ENCODE measurements around the gene TMEM140.

The TMEM140 gene

GRCh38 chr7:135170998-135171481, 23.2 kb downstream of the TMEM140 start:
- intact Hi-C loops (cut with DNase I) = loop anchor here (1.0 to 5.0 kb wide), 3 partner anchors 40 to 479 kb away; partner anchors contain the start of genes AGBL3 and WDR91
- DNase-seq = peak in 1 of 10 donors; percentile 5

- DNase-seq = peak in 3 of 10 donors; percentile 33 to 58 (median 49)
- intact Hi-C loops (cut with DNase I) = loop anchor here (2.0 to 5.0 kb wide), 2 partner anchors 39 to 479 kb away; partner anchors contain the start of gene WDR91
Observed at GRCh38 chr7:135171581-135172291, 23.9 kb downstream of the TMEM140 start.

GRCh38 chr7:135173916-135174315, 26.0 kb downstream of the TMEM140 start:
- intact Hi-C loops (cut with DNase I) = loop anchor here (5.0 kb wide), 1 partner anchor 482 kb away; no protein-coding TSS in a partner anchor
- DNase-seq = peak in 1 of 10 donors; percentile 45

GRCh38 chr7:135174941-135175340, 27.1 kb downstream of the TMEM140 start:
- intact Hi-C loops (cut with DNase I) = loop anchor here (5.0 kb wide), 1 partner anchor 483 kb away; no protein-coding TSS in a partner anchor

GRCh38 chr7:135175931-135176330, 28.1 kb downstream of the TMEM140 start:
- intact Hi-C loops (cut with DNase I) = no loop called here
- DNase-seq = no peak

More at GRCh38 chr7:135174941-135175340, 27.1 kb downstream of the TMEM140 start:
- peak in 1 of 10 donors; percentile 4 for DNase-seq

GRCh38 chr7:135177028-135177696, 29.3 kb downstream of the TMEM140 start:
- intact Hi-C loops (cut with DNase I) = no loop called here
- peak in 1 of 10 donors; percentile 18 for DNase-seq

- intact Hi-C loops (cut with DNase I) = no loop called here
- DNase-seq = no peak
Observed at GRCh38 chr7:135178364-135178763, 30.5 kb downstream of the TMEM140 start.

GRCh38 chr7:135179321-135179925, 31.6 kb downstream of the TMEM140 start:
- peak in 1 of 10 donors; percentile 50 for DNase-seq
- intact Hi-C loops (cut with DNase I) = no loop called here

GRCh38 chr7:135180122-135180521, 32.2 kb downstream of the TMEM140 start:
- intact Hi-C loops (cut with DNase I) = no loop called here
- DNase-seq = peak in 1 of 10 donors; percentile 15

GRCh38 chr7:135181261-135181928, 33.5 kb downstream of the TMEM140 start:
- intact Hi-C loops (cut with DNase I) = no loop called here
- no peak for DNase-seq

- peak in 1 of 10 donors; percentile 69 for DNase-seq
- intact Hi-C loops (cut with DNase I) = no loop called here
Observed at GRCh38 chr7:135181929-135182678, 34.2 kb downstream of the TMEM140 start.

GRCh38 chr7:135183478-135183877, 35.6 kb downstream of the TMEM140 start:
- intact Hi-C loops (cut with DNase I) = no loop called here
- DNase-seq = peak in 1 of 10 donors; percentile 6

- DNase-seq = peak in 1 of 10 donors; percentile 70
- intact Hi-C loops (cut with DNase I) = no loop called here
Observed at GRCh38 chr7:135184254-135184841, 36.5 kb downstream of the TMEM140 start.

- intact Hi-C loops (cut with DNase I) = no loop called here
Observed at GRCh38 chr7:135185471-135186260, 37.8 kb downstream of the TMEM140 start.

GRCh38 chr7:135186261-135186540, 38.3 kb downstream of the TMEM140 start:
- intact Hi-C loops (cut with DNase I) = no loop called here
- DNase-seq = no peak

More at GRCh38 chr7:135185471-135186260, 37.8 kb downstream of the TMEM140 start:
- DNase-seq = peak in 1 of 10 donors; percentile 66

- intact Hi-C loops (cut with DNase I) = no loop called here
- peak in 1 of 10 donors; percentile 62 for DNase-seq
Observed at GRCh38 chr7:135186841-135187253, 39.0 kb downstream of the TMEM140 start.

GRCh38 chr7:135188298-135188984, 40.6 kb downstream of the TMEM140 start:
- intact Hi-C loops (cut with DNase I) = no loop called here
- DNase-seq = peak in 1 of 10 donors; percentile 70

- intact Hi-C loops (cut with DNase I) = no loop called here
- DNase-seq = peak in 1 of 10 donors; percentile 68
Observed at GRCh38 chr7:135189221-135189662, 41.4 kb downstream of the TMEM140 start.
